Measurements from ENCODE around the gene KCNIP4. TPM values are rescaled to one million over a fixed set of nuclear protein-coding genes. Genes with fewer than 3 reads are reported as not detected.

KCNIP4 gene
- total and polyA plus RNA-seq, 9 of the 15 experiments (the other 6 are each of a cell fraction or from before 2014, with no cell fraction given): 0.25 to 0.41 TPM; not detected in 7

GRCh38 chr4:21625447-21625846 is 323.1 kb downstream of the KCNIP4 start:
- CTCF ChIA-PET (ENCODE audit: low intra/inter-chr PET ratio): no interaction called here

More at GRCh38 chr4:21625447-21625846, 323.1 kb downstream of the KCNIP4 start:
- Histone ChIP-seq H4K20me1 (replicated peaks; ENCODE audit: control insufficient read depth, insufficient read depth, low read length) (no peaks in the 10 kb centered on the region), H3K9ac (ENCODE audit: insufficient read depth in 1 of 2, low read depth in 2 of 2, low read length in 2 of 2) (no peak overlapping the region), H3K79me2 (ENCODE audit: control insufficient read depth, insufficient read depth, low read length) (no peaks in the 10 kb centered on the region), H3K36me3 (ENCODE audit: control insufficient read depth, insufficient read depth, low read length) (no peaks in the 10 kb centered on the region), H3K4me3 (no peak overlapping the region), H3K9me1 (ENCODE audit: control insufficient read depth, insufficient read depth, low read length) (no peaks in the 10 kb centered on the region), H2AFZ (ENCODE audit: low read depth, low read length) (no peak overlapping the region), H3K9me3 (replicated peaks; ENCODE audit: control insufficient read depth, insufficient read depth, low read depth, low read length) (no peaks in the 10 kb centered on the region), H3K4me2 (ENCODE audit: insufficient read depth, low read length) (no peak overlapping the region), H3K27me3 (ENCODE audit: control insufficient read depth in 2 of 2, insufficient read depth in 2 of 2, low read length in 2 of 2) (no peaks in the 10 kb centered on the region), H3K4me1 (replicated peaks in 1 of 2; ENCODE audit: control insufficient read depth in 2 of 2, insufficient read depth in 2 of 2, low read length in 2 of 2) (no peaks in the 10 kb centered on the region), H3K27ac (ENCODE audit: extremely low read depth, low read depth, low read length) (no peak overlapping the region)
- in situ Hi-C loops (cut with MboI): no loop called here
- BruUV-seq (replicated peaks): no TSS peak
- POLR2A ChIA-PET: interaction anchor here (0.6 to 0.7 kb wide), 2 partner anchors 19 to 361 kb away, joined by 3 to 4 read pairs; no protein-coding TSS in a partner anchor
- DNase-seq (ENCODE audit: extremely low read depth in 1 of 4, low spot score in 3 of 4) (no peak), FAIRE-seq (no peak), ATAC-seq (no peak)
- intact Hi-C loops (cut with micrococcal nuclease): no loop called here
- TF ChIP-seq PTTG1 (tag; IDR thresholded peaks at IDR 0.05; ENCODE audit: low read depth): no peak
- TF ChIP-seq AFF4 (CRISPR knock-in tag; IDR thresholded peaks at IDR 0.05): no peak
- no peak for TF ChIP-seq TFAM (CRISPR knock-in tag; conservative IDR thresholded peaks at IDR 0.05)
- TF ChIP-seq NCOA4 (IDR thresholded peaks at IDR 0.05; ENCODE audit: partially characterized antibody): no peak
- TF ChIP-seq SMAD2 (IDR thresholded peaks at IDR 0.05; ENCODE audit: low read depth, low read length): no peak
- no peak for TF ChIP-seq HDAC3 (IDR thresholded peaks at IDR 0.05; ENCODE audit: borderline replicate concordance, partially characterized antibody)
- no peak for TF ChIP-seq E2F5 (CRISPR knock-in tag; IDR thresholded peaks at IDR 0.05)
- no peak for TF ChIP-seq ARID4B (CRISPR knock-in tag; IDR thresholded peaks at IDR 0.05)
- TF ChIP-seq ZNF133 (CRISPR knock-in tag; IDR thresholded peaks at IDR 0.05): no peak
- no peak for TF ChIP-seq NR1H2 (CRISPR knock-in tag; IDR thresholded peaks at IDR 0.05)
- no peak for TF ChIP-seq RAD21 (CRISPR knock-in tag; conservative IDR thresholded peaks at IDR 0.05 in 1 of 2, IDR thresholded peaks at IDR 0.05 in 1 of 2)
- 0% methylated on average over 1 of the region's 1 CpG for WGBS (ENCODE audit: insufficient coverage, low coverage, missing lambda C conversion rate)
